GM10248 (cell line): ENCODE data around the gene HOXA1.
"Not testable (repeated sequence)": the region's sequence is repeated elsewhere in the genome, so short reads cannot be mapped to it uniquely, and the experiment has no call there.

ENCODE experiments used
- CTCF ChIA-PET: fragments of 300-600 bp; sonication (Branson Sonifier 250); formaldehyde crosslinking; extraction: SDS; loops from one replicate; lab custom pipeline; 2021; ENCODE audit warnings: antibody characterized with exemption; lab: Yijun Ruan, JAX
- POLR2A ChIA-PET: fragments of 350-650 bp; sonication (Branson Sonifier 250); formaldehyde crosslinking; extraction: SDS; loops from one replicate; lab custom pipeline; 2020; ENCODE audit warnings: antibody characterized with exemption; lab: Yijun Ruan, JAX
- DNase-seq: peaks from one replicate; pipeline ENCODE4 v3.0.0; 2012; ENCODE audit errors: extremely low spot score
- TF ChIP-seq, protein P1 (sequence below): IDR thresholded peaks from 2 replicates; pipeline ENCODE4 v1.5.1; 2012; ENCODE audit warnings: mild to moderate bottlenecking, low read depth; ENCODE audit errors: extremely low read depth, missing control alignments, control extremely low read depth

The HOXA1 gene

DNA sequence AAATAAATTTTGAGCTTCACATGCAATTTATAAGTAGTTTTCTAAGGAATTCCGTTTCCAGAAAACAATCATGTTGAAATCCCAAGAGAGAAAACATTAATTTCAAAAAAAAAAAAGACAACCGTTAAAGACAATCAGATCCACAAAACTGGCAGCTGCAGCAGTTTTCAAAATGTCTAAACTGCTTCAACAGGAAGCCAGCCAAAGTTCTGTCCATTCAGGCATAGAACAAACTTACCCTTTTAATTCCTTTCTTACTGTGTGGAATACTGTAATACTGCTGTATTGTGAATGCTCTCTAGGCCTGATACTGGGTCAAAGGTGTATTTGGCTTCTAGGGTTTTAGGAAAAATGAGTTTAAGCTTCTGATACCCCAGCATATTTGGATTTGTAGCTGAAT is 31.6 kb downstream of the HOXA1 start:
- ChIA-PET CTCF (interaction anchor here (0.9 kb wide), 1 partner anchor 34 kb away, joined by 3 read pairs; no protein-coding TSS in a partner anchor), POLR2A (no interaction called here)
- TF ChIP-seq, protein P1, sequence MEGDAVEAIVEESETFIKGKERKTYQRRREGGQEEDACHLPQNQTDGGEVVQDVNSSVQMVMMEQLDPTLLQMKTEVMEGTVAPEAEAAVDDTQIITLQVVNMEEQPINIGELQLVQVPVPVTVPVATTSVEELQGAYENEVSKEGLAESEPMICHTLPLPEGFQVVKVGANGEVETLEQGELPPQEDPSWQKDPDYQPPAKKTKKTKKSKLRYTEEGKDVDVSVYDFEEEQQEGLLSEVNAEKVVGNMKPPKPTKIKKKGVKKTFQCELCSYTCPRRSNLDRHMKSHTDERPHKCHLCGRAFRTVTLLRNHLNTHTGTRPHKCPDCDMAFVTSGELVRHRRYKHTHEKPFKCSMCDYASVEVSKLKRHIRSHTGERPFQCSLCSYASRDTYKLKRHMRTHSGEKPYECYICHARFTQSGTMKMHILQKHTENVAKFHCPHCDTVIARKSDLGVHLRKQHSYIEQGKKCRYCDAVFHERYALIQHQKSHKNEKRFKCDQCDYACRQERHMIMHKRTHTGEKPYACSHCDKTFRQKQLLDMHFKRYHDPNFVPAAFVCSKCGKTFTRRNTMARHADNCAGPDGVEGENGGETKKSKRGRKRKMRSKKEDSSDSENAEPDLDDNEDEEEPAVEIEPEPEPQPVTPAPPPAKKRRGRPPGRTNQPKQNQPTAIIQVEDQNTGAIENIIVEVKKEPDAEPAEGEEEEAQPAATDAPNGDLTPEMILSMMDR = no peak
- DNase-seq = no peak

DNA sequence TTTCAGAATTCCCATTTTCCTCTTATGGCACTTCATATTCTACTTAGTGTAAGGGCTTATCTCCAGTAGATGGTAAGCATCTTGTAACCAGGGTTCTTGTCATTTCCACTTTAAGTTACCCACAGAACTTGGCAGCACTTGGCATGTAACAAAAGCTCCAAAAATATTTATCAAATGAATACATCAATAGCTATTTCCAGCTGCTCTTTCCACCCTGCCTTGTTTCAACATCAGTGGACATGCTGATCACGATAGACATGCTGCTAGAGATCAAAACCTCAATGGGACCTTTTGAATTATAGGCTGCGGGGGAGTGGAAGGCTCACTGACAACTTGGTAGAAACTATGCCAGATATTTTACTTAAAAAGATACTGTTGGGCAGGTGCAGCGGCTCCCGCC is 32.9 kb downstream of the HOXA1 start:
- TF ChIP-seq, protein P1 = no peak
- CTCF ChIA-PET = no interaction called here
- POLR2A ChIA-PET = no interaction called here
- no peak for DNase-seq

DNA sequence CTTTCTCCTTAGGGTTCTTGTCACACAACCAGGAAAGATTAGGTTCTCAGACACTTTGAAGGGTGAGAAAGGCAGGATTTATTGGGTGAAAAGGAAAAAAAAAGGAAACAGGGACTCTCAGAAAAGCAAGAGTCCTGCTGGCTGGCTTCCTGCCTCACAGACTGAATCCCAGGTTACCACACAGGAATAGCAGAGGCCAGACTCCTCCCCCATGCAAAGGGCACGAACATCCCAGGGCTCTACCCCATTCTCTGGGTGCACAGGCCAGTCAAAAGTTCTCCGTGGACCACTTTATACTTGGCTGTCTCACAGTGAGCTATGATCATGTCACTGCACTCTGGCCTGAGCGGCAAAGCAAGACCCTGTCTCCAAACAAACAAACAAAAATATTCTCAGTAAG is 42.6 kb downstream of the HOXA1 start:
- DNase-seq = no peak
- POLR2A ChIA-PET = no interaction called here
- TF ChIP-seq, protein P1 = no peak
- CTCF ChIA-PET = no interaction called here

DNA sequence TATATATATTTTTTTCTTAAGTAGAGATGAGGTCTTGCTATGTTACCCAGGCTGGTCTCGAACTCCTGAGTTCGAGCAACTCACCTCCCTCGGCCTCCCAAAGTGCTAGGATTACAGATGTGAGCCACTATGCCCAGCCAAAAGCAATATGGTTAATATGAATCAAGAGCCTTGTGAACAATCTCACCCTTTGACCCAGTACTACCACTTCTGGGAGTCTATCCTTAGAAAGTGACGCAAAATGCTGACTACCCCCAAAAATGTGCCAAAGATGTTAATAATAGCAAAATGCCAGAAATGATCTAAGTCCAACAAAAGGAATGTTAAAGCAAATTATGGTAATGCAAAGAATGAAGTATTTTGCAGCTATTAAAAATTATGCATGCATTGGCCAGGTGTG is 44.3 kb downstream of the HOXA1 start:
- TF ChIP-seq, protein P1 = no peak
- DNase-seq = no peak
- ChIA-PET POLR2A (no interaction called here), CTCF (no interaction called here)

DNA sequence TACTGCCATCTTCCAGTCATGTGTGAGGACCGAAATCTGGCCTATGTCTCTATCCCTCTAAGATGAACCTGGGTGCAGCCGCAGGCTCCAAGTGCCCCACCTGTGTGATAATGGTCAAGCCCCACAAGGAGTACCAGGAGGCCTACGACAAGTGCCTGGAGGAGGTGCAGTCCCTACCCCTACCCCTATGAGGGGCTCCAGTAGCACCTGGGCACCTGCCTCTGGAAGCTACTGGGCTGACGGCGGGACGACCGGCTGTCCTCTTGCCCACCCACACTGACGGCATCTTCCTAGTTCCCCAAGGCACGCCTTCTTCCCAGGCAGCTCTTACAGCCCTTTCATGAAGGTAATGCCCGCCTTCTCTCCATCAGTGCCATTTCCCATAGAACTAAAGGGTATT is 47.4 kb downstream of the HOXA1 start:
- ChIA-PET POLR2A (no interaction called here), CTCF (no interaction called here)
- no peak for DNase-seq
- TF ChIP-seq, protein P1 = no peak

DNA sequence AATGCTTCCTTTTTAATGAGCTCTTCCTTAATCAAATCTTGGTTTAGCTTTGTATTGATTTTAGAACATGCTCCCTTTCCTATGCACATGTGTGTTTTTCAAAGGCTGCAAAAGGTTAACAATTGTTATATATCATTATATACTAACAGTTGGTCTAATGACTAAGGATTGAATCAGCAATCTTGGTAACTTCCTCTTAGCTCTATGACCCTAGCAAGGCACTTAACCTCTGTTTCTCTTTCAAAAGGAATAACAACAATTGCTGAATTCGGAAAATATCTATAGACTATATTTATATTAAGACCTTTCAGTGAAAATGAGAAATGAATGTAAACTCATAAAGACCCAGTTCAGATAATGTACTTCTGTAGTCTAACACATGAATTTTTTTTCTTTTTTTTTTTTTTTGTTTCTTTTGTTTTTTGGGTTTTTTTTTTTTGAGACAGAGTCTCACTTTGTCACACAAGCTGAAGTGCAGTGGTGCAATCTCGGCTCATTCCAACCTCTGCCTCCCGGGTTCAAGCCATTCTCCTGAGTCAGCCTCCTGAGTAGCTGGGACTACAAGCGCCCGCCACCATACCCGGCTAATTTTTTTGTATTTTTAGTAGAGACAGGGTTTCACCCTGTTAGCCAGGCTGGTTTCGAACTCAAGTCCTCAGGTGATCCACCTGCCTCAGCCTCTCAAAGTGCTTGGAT is 48.8 kb downstream of the HOXA1 start:
- no peak for DNase-seq
- ChIA-PET POLR2A (no interaction called here), CTCF (interaction anchor here (1.5 kb wide), 1 partner anchor 10 kb away, joined by 6 read pairs; no protein-coding TSS in a partner anchor)
- TF ChIP-seq, protein P1 = no peak

DNA sequence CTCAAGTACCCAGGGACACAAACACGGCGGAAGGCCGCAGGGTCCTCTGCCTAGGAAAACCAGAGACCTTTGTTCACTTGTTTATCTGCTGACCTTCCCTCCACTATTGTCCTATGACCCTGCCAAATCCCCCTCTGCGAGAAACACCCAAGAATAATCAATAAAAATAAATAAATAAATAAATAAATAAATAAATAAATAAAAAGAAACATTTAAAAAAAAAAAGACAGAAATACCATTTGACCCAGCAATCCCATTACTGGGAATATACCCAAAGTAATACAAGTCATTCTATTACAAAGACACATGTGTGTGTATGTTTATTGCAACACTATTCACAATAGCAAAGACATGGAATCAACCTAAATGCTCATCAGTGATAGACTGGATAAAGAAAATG is 49.8 kb downstream of the HOXA1 start:
- CTCF ChIA-PET, POLR2A ChIA-PET, DNase-seq: not testable (repeated sequence)

DNA sequence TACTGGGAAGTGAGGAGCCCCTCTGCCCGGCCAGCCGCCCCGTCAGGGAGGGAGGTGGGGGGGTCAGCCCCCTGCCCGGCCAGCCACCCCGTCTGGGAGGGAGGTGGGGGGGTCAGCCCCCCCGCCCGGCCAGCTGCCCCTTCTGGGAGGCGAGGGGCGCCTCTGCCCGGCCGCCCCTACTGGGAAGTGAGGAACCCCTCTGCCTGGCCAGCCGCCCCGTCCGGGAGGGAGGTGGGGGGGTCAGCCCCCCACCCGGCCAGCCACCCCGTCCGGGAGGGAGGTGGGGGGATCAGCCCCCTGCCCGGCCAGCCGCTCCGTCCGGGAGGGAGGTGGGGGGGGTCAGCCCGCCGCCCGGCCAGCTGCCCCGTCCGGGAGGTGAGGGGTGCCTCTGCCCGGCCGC is 50.7 kb downstream of the HOXA1 start:
- DNase-seq, CTCF ChIA-PET, POLR2A ChIA-PET: not testable (repeated sequence)
